Stimulated activated CD8-positive, alpha-beta memory T cell treated with anti-CD3 and anti-CD28 coated beads, Interleukin-2, amount 100 ng/mL, for 1 hour (primary cell): ENCODE data around the gene SLC35G3.
"Not testable (repeated sequence)": the region's sequence is repeated elsewhere in the genome, so short reads cannot be mapped to it uniquely, and the experiment has no call there.

ENCODE experiments used
- DNase-seq, 2 donors: peaks; one replicate each; pipeline ENCODE4 v3.0.0-alpha.2; 2020; ENCODE audit warnings: low read depth in 2 of 2

The SLC35G3 gene

DNA sequence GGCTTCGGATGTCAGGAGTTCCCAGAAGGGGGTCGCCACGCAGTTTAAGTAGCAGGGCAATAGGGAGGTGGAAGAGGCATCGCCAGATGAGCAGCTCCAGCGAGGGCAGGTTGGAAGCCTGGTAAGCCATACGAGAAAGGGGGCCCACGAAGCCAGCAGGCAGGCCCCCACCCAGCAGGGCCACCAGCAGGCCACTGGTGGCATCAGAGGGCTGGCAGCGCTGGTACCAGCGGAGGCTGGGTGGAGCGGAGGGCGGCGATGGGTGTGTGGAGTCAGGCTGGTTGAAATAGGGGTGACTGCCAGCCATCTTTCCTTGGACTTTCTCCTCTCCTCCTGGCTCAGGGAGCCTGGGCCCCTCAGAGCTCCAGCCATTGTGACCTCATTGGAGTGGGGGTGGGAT lies at the start of gene SLC35G3:
SLC35G3 (minus strand) TSS at position 393 of the 400 bp plus-strand sequence; CDS start at position 307, 86 bp downstream.
- DNase-seq: not testable (repeated sequence)

DNA sequence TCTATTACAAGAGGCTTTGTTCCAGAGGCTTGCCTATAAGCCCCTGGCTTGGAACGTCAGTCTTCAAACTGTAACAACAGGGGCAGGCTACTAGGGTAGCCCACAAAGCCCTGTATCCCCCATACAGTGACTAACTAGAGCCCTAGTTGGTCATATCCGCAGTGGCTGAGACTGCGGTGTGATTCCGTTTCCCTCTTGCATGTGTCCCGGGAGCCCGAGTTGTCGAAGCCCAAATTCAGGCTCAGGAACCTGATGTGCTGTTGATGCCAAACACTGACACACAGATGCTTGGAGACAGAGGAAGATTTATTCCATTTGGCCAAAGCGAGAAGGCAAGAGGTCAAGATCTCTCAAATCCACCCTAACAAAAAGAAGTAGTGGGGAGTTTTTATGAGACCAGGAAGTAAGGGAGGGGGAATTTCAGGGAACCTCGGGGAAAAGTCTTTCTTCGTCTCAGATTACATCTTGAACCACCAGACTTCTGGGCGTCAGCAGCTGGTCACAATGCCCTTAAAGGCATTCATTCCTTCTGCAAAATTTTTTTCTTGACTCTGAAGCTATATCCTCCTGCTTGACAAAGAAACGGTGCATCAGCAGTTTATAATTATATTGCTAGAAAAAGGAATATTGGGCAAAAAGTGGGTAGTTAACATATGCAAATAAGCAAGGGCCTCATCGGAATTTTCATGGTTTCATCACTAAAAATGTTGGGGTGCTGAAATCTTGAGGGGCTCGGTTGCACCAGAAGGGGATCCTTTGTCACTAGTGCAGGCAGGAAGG lies 49.6 kb upstream of the SLC35G3 start:
- peak; percentile 18 to 28 for DNase-seq

DNA sequence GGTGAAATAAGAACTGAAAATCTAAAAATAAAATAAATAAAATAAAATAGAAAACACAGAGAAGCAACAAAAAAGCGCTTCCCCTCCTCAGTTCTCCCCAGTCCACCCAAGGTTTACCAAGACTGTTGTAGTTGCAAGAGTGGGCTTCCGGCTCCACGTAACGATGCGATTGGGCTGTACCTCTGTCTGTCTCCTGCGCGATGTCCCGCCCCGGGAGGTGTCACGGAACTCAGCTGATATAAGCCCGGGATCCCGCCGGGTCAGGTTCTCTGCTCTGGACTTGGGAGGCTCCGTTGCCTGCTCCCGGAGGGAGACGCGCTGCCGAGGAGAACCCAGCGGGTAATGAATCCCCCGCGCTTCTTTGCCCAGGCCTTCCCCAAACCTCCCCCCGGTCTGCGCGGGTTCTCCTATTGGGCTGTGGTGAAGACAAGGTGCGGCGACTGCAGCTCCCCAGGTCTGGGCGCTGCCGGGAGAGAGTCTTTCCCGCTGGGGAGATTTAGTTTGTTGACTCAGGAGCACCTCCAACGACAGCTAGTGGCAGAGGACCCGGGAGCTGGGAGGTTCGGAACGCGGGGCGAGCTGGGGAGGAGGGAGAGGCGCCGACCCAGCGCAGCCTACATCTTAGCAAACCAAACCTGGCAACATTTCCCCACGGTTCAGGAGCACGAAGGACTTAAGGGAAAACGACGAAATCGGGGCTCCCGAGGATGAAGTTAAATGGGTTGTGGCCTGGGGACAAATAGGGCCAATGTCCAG lies 48.8 kb upstream of the SLC35G3 start, which contains the start of gene SLFN5:
SLFN5 (plus strand) TSS at position 268 of the 756 bp plus-strand sequence. CDS start 15,619 bp downstream, outside the sequence.
- DNase-seq: peak; percentile 91 to 92

DNA sequence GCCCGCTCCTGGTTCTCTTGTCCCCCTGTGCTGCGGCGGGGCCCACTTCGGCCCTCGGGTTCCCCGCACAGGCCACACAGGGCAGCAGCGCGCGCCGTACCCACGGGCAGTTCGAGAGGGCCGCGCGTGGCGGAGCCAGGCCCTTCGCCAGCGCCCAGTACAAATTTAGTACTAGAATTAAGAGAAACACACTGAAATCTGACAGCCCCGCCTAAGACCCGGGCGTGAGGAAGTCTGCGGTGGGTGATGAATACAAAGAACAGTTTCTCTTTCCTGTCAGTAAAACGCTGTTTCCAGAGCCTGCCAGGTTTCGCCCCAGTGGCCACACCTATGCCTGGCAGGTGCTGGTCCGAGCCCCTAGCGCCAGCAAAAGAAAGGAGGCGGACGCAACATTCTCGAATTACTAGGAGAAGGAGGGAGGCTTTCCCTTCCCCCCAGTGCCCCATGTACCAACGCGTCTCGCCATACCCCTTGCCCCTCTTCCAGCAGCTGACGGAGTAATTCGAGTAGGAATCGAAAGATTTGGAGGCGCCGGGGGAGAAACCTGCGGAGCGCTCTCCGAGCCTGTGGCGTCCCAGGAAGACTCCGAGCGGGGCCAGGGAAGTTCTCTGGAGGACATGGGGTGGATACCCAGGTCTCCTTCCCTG lies 48.1 kb upstream of the SLC35G3 start:
- peak; percentile 62 to 67 for DNase-seq

DNA sequence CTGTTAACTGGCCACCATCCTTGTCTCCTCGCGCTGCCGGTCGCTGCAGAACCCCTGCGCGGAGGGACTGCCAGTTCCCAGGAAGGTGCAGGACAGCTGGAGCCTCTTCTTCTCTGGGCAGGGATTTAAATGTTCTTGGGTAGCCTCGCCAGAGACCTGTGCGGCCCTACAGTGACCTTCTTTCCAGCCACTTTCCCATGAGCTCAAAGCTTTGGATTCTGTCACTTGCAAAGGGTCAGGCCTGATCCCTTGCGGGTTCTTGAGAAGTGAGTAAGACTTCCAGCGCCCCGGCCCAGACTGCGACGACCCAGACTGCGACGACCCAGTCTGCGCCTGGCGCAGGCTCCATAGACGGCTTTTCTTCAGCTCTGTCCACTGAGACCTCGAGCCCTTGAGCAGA lies 47.3 kb upstream of the SLC35G3 start:
- no peak for DNase-seq

DNA sequence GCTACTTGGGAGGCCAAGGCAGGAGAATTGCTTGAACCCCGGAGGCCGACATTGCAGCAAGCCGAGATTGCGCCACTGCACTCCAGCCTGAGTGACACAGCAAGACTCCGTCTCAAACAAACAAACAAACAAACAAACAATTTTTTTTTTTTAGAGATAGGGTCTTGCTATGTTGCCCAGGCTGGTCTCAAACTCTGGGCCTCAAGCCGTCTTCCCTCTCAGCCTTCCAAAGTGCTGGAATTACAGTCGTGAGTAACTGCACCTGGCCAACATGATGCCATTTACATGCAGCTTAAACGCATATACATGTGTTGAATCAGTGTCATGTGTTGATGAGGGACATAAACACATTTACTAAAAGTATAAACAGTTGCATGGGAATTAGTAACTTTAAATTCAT lies 46.7 kb upstream of the SLC35G3 start:
- no peak for DNase-seq

DNA sequence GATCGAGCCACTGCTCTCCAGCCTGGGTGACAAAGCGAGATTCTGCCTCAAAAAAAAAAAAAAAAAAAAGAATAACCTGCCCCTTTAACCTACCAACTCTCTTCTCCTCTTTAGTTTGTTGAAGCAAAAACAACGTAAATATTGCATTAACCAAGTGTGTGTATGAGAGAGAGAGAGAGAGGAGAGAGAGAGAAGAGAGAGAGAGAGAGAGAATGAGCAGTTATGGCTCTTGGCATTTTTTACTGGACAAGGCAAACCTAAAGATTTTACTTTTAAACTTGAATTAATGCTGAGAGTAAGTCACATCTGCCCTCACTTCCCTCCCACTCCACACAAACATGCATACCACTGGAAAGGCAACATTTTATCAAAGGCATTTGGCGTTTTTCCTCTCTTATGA lies 45.6 kb upstream of the SLC35G3 start:
- no peak for DNase-seq

DNA sequence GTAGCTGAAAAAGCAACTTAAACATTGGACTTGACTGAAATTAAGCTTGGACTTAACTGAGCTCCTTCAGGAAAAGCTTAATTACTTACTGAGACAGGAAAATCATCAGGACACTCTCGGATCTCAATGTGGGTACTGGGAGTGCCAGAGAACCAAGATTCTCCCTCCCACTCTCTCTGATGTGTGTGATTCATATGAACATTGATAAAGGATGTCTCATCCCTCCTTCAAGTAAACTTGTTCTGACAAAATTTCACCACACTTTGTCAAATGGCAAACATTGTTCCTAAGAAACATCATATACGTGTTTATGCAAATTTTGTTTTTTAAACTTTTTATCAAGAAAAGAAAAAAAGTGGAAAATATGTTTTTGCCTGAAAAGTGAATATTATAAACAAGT lies 44.6 kb upstream of the SLC35G3 start:
- no peak for DNase-seq

DNA sequence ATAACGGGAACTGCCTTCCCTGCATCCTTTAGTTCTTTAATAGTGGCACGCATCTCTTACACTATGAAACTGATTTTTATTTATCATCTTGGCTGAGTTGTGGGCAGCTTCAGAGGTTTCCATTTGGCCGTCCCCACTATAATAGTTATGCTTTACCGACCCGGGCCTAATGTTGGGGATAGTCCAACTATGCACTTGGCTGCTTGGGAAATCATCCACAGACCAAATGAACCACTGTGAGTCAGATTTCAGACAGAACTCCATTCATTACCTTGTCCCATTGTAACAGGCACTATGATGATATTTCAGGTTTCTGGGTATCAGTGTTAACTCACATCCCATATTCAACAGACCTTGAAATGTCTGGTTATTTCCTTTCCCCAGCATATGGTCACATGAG lies 42.6 kb upstream of the SLC35G3 start:
- DNase-seq: no peak

DNA sequence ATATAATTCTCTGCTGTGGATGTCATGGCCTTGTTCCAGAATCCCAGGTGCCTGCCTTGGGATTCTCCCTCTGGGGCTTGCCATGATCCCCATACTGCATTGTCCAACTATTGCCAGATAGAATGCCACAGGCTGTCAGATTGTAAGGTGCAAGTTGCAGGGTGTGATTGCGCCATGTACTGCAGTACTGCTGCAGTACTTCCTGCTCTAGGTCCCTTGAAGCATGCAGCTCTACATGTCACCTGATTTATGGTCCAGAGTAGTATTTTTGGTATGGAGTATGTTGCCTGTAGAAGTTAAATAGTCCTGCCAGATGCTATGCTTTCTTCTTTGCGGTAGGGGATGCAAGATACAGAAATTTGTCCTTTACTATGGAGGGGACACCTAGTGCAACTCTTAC lies 41.7 kb upstream of the SLC35G3 start:
- DNase-seq: no peak

DNA sequence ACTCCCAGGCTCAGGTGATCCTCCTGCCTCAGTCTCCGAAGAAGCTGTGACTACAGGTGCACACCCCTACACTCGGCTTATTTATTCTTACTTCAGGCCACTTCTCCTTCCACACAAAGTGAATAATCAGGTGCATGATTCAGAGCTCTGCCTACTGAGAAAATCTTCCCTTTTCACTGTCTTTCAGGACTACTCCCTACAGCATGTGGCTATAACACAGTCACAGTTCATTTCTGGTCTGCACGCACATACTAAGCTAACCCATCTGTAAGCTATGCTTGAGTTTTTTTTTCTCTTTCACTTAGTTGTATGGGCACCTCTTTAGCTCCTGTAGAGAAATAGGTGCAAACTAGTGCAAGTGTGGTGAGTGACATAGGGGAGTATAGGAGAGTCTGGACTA lies 41.1 kb upstream of the SLC35G3 start:
- no peak for DNase-seq

DNA sequence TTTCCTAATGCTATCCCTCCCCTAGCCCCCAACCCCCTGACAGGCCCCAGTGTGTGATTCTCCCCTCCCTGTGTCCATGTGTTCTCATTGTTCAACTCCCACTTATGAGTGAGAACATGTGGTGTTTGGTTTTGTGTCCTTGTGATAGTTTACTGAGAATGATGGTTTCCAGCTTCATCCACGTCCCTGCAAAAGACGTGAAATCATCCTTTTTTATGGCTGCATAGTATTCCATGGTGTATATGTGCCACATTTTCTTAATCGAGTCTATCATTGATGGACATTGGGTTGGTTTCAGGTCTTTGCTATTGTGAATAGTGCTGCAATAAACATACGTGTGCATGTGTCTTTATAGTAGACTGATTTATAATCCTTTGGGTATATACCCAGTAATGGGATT lies 40.1 kb upstream of the SLC35G3 start:
- DNase-seq: not testable (repeated sequence)

DNA sequence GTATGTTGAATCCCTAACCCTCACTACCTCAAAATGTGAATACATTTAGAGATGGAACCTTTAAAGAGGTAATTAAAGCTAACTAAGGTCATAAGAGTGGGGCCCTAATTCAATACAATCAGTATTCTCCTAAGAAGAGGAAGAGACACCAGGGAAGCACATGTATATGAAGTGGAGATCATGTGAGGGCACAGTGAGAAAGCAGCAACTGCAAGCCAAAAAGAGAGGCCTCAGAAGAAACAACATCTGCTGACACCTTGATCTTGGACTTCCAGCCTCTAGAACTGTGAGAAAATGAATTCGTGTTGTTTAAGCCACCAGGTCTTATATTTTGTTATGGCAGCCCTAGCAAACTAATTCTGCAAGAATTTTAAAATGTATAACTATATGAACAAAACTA lies 35.4 kb upstream of the SLC35G3 start:
- no peak for DNase-seq

DNA sequence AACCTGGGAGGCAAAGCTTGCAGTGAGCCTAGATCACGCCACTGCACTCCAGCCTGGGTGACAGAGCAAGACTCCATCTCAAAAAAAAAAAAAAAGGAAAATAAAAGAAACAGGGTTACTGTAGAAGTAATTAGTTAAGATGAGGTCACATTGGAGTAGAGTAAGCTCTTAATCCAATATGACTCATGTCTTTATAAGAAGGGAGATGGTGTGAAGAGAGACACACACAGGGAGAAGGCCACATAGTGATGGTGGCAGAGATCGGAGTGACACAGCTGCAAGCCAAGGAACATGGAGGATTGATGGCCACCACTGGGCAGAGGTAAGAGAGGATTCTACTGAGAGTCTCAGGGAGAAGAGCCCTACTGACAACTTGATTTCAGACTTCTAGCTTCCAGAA lies 33.4 kb upstream of the SLC35G3 start:
- DNase-seq: no peak

DNA sequence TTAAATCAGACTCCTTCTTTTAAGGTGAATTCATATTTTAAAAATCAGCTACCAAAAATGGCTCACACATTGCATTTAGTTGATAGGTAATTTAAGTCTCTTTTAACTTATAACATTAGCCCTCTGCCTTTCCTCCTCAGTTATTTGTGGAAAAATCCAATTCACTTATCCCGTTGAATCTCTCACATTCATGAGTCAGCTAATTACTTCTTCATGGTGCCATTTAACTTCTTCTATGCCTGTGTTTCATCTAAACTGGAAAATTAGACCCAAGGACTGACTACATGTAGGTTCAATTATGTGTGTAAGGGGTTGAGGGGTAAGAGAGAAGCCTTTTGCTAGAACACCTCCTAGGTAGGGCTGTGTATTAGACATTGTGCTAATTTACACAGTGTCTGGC lies 30.2 kb upstream of the SLC35G3 start:
- DNase-seq: no peak

DNA sequence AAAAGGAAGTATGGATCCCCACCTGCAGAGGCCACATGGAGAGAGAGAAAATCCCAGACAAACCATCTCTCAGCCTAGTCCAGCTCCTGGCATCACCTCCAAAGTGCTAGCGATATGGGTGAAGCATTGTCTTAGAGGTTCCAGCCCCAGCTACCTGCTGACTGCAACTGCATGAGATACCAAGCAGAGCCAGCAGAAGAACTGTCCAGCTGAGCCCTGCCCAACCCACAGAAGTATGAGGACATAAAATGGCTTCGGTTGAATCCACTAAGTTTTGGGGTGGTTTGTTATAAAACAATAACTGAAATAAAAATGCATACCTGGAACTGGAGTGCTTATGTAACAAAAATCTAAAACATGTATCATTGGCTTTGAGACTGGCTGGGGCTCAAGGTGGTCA lies 28.3 kb upstream of the SLC35G3 start:
- no peak for DNase-seq

DNA sequence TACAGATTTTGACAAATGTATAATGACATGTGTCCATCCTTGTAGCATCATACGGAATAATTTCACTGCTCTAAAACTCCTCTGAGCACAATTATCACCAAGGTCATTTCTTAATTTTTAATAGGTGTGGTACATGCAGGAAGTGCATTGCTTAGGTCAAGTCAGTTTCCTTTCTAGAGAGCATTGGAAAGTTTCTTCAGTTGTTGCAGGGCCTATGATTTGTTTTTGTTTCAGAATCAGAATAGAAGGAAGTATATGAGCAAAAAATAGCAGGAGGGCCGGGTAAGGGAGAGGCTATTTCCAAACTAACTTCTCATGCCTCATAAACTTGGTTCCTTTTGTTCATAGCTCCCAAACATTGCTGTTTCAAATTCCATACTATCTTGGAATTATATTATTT lies 24.7 kb upstream of the SLC35G3 start:
- no peak for DNase-seq

DNA sequence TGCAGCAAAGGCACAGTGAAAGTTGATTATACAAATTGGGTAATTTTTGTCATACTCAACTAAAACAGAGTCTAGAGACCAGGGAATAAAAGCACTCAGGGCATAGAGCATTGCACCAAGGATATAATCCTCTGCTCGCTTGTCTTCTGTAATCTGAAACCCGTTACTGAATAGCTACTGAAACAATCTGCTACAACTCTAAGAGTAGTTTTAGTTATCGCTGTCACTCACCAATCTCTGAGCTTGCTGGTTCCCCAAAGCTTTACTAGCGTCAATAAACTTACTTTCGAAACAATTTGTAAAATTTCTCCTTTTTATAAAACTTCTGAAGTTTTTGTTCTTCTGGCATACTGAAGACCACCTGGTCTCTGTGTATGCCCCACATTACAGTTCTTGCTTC lies 22.9 kb upstream of the SLC35G3 start:
- no peak for DNase-seq

DNA sequence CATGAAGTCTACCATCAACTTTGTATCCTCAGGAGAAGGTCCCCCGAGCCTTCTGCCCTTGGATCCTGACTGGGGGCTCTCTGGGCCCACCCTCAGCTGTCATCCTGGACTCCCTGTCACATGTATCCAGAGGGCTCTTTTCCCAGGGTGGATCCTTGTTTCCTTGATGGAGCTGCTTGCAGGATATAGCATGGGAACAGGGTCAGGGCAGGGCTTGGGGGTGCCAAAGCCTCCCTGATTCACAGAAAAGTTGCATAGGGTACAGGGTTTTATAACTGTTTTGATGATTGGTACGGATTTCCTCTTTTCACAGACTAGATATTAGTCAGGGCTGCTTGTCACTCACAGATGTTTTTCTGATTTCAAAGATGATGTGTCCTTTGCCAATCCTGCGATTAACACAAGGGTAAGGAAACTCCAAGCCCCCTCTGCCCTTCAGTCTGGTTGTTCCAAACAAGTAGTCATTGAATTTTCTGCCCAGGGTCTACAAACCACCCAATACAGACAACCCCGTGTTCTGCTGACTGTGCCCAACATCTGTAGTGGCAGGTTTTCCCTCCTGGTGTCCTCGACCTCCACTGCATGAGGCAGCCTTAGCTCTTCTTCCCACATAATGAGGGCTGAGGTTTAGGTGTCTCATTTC lies 20.6 kb upstream of the SLC35G3 start:
- no peak for DNase-seq

DNA sequence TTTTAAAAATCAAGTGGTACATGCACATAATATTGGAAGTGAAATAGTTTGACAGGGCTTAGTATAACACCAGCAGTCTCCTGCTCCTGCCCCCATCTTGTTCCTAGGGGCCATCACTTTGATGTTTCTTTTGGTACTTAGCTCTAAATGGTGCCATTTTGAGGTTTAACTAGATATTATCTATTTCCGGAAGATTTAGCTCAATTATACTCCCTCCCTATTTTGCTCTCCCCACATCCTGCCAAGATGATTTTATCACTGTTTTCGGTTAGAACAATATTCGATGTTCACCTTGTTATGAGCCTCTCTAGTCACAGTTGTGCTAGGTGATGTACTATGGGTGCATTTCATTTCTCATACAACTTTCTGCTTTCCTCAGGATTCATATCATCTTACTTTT lies 20.0 kb upstream of the SLC35G3 start:
- no peak for DNase-seq

DNA sequence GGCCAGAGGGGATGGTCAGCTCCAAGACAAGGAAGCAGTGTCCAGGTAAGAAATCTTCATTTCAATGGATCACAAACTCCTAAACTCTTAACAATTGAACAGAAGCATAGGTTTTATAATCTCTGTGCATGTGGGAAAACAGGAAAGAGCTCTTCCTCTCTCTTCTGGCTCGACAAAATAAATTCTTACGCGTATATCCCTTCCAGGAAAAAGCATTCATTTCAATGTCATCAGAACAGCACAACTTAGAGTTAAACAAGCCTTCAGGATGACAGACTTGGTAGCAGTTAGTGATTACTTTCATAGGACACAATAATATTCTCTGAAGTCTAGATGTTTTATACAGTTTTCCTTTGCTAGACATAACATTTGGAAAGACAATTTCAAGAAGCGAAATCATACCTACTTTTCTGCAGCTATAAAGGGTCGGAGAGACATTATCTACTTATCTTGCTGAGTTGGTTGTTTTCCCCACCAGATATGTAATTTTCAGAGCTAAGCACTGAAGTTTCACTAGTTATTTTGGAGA lies 19.3 kb upstream of the SLC35G3 start:
- DNase-seq: no peak

DNA sequence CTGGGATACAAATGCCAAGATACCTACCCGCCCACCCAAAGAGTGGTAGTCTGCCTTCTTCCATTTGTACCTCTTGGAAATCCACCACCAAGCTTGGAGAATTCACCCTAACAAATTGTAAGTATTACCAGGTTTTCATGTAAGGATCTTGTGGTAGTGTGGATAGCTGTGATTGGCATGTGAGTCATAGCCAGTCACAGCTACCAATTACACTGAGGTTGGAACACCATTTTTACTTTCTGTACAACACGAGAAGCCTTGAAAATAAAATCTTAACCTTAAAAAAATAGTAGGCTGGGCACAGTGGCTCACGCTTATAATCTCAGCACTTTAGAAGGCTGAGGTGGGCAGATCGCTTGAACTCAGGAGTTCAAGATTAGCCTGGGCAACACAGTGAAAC lies 18.5 kb upstream of the SLC35G3 start:
- no peak for DNase-seq
